HG03135 (cell line): ENCODE measurements around the gene RBM38.
"Not testable (repeated sequence)": the region's sequence is repeated elsewhere in the genome, so short reads cannot be mapped to it uniquely, and the experiment has no call there.

Source experiments
- ATAC-seq: cut with Tn5 transposase; IDR thresholded peaks from one replicate; pipeline ENCODE4 v1.9.1; 2021; ENCODE audit warnings: mild to moderate bottlenecking, moderate library complexity; ENCODE audit not compliant: unreplicated experiment

The RBM38 gene

DNA sequence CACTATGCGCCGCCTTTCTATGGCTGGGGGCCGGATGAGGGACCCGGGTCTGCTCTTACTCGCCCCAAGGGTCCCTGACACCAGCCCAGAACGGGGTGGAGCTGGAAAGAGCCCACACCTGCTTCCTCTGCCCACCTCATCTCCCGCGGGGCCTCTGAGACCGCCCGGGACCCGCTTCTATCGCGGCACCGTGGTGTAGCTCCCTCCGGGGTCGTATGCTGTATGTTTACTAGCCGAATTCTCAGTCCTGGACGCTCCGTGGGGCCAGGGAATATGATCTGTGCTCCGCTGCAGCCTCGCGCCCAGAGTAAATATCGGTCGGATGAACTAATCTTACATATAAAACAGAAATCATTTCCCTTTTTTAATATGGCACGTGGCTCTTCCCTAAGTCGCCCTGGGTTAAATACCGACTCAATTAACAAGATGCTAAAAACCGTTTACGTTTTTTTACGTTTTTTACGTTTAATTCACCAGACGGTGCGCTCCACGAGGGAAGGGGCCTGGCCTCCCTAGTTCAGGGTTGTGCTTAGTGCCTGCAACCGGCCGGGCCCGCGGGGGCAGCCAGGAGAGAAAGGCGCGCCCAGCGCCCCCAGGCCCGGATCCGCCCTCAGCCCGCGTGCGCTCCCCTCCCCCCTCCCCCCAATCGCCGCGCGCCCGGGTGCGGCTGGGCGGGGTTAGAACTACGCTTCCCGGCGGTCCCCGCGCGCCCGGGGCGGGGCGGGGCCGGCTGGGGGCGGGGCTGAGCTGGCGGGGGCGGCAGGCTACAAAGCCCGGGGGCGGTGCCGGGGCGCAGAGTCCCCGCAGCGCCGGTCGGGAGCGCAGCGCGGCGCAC is at the start of gene RBM38:
RBM38 (plus strand) TSS at position 793 of the 835 bp plus-strand sequence. CDS start 186 bp downstream, outside the sequence.
- peak; percentile 50 for ATAC-seq

DNA sequence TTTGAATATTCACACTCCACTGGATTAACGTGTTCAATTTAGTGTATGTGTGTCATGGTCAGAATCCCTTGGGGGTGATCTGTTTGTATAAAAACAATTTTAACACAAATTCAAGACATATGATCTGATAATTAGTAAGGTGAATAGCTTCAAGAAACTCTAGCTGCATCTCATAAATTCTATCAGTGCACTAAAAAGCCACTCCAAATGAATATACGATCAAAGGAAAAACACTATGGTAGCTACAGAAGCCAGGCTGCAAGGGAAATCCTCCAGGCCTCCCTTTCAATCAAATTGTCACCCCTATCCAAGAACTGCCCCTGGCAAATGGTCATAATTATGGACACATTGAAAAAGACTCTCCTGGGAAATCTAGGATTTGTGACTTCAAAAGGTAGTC is 49.5 kb upstream of the RBM38 start:
- no peak for ATAC-seq

DNA sequence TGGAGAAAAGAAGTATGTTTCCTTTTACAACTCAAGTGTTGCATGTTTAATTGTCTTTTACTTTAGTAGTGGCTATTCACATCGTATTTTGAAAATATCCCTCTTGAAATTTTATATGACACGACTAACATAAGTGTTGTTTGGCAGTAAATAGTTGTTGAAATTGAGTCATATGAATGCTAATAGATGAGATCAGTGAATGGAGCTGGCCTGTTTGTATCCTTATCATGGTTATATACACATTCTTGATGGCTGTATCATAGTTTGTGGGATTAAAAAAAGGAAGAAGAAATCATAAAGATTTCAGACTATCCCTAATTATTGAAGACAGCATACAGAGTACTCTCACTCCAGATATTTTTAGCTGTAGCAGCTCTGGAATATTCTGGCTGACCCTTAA is 48.4 kb upstream of the RBM38 start:
- no peak for ATAC-seq

DNA sequence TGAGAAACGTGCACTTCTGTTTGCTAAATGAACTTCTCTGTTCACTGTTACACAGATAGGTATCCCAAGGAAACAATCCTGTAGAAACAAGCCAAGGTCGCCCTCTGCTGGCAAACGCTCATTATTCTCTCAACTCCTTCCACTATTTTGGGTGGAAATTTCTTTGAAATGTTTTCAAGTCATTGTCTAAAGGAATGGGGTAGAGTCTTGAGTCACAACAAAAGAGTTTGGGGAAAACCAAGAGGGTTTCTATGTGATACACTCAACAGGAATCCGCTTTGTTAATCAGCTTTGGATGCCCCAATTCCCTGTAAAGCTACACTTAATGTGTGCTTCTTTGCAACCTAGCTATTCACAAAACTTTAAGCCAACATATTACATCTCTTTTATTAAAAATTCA is 44.7 kb upstream of the RBM38 start:
- ATAC-seq = no peak

DNA sequence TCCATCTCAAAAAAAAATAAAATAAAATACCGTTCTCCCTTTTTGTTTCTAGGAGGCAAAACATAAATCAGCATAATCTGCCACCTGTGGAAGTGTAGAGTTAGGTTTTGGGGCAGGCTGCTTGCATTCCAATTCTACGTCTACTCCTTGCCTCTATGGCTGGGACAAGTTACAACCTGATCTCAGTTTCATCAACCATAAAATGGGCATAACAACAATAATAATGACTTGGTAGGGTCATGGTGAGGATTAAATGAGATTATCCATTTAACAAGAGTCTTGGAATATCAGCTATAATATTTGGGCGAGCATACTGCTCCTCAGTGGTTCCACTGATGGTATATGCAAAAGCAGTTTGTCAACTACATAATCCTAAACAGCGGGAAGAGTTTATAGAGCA is 43.8 kb upstream of the RBM38 start:
- ATAC-seq = no peak

DNA sequence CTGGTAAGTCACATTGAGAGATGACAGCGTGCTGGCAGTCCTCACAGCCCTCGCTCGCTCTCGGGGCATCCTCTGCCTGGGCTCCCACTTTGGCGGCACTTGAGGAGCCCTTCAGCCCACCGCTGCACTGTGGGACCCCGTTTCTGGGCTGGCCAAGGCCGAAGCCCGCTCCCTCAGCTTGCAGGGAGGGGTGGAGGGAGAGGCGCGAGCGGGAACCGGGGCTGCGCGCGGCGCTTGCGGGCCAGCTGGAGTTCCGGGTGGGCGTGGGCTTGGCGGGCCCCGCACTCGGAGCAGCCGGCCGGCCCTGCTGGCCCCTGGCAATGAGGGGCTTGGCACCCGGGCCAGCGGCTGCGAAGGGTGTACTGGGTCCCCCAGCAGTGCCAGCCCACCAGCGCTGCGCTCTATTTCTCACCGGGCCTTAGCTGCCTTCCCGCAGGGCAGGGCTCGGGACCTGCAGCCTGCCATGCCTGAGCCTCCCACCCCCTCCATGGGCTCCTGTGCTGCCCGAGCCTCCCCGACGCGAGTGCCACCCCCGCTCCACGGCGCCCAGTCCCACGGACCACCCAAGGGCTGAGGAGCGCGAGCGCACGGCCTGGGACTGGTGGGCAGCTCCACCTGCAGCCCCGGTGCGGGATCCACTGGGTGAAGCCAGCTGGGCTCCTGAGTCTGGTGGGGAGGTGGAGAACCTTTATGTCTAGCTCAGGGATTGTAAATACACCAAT is 42.8 kb upstream of the RBM38 start:
- not testable (repeated sequence) for ATAC-seq

DNA sequence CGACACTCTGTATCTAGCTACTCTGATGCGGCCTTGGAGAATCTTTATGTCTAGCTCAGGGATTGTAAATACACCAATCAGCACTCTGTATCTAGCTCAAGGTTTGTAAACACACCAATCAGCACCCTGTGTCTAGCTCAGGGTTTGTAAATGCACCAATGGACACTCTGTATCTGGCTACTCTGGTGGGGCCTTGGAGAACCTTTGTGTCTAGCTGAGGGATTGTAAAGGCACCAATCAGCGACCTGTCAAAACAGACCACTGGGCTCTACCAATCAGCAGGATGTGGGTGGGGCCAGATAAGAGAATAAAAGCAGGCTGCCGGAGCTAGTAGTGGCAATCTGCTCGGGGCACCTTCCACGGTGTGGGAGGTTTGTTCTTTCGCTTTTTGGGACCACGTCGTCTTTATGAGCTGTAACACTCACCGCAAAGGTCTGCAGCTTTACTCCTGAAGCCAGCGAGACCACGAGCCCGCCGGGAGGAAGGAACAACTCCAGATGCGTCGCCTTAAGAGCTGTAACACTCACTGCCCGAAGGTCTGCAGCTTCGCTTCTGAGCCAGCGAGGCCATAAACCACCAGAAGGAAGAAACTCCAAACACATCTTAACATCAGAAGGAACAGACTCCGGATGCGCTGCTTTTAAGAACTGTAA is 42.1 kb upstream of the RBM38 start:
- not testable (repeated sequence) for ATAC-seq

DNA sequence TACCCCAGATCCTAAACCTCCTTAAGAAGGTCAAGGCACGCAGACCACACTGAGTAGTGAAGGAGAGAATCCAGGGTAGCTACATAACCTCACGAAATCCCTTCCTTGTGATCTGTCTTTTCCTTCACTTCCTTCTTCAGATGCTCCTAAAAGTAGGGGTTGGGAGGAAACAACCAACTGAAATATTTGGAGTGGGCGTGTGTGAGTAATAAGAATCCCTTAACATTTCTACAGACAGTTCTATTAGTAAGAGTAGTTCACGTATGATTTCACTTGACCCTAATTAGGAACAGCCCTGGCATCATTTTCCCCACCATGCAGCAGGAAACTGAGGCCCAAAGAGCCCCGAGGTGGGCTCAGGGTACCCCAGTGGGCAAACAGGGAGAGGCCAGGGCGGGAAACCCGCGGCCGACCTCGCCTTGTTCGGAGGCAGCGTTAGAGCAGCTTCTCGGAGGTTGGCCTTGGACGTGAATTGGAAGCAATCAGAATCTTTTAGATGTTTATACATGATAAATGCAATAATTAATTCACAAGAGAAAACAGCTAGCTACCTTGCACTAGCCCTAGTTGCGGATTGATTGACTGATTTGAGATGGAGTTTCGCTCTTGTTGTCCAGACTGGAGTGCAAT is 41.0 kb upstream of the RBM38 start:
- ATAC-seq = no peak

DNA sequence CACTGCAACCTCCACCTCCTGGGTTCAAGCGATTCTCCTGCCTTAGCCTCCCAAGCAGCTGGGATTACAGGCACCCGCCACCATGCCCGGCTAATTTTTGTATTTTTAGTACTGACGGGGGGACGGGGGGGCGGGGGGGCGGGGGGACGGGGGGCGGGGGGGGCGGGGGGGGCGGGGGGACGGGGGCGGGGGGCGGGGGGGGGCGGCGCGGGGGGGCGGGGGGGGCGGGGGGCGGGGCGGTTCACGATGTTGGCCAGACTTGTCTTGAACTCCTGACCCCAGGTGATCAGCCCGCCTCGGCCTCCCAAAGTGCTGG is 40.5 kb upstream of the RBM38 start:
- ATAC-seq = not testable (repeated sequence)

DNA sequence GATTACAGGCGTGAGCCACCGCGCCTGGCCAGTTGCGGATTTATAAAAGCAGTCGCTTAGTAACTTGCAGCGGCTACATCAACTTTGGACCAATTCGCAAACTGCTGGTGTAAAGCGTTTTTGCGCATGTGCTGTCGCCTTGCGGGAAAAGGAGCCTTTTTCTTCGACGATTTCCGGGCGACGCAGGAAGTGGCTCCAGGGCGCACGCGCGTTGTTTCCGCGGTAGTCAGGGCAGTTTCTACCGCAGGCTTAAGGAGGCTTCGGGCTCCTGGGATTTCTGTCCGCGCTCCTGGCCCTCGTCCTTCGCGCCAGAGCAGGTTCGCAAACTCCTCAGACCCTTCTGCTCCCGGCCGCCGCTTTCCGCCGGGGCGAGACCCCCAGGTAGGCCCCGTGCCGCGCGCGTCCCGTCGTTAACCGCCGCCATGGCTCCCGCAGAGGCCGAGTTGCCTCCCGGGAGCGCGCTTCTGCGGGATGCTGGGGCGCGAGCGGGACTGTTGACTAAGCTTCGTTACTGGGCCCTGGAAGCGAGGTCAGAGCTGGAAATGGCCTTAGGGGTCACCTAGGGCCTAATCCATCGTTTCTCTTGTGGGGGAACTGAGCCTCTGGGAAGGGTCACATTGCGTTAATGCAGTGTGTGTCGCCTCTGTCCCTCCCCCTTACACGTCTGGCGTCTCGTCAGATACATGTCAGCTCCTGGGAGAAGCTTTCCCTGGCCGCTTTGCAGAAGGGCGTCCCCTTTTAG is 40.0 kb upstream of the RBM38 start, which contains the start of gene RAE1:
RAE1 (plus strand) TSS at position 214 of the 742 bp plus-strand sequence. CDS start 2,784 bp downstream, outside the sequence.
- peak; percentile 84 for ATAC-seq

DNA sequence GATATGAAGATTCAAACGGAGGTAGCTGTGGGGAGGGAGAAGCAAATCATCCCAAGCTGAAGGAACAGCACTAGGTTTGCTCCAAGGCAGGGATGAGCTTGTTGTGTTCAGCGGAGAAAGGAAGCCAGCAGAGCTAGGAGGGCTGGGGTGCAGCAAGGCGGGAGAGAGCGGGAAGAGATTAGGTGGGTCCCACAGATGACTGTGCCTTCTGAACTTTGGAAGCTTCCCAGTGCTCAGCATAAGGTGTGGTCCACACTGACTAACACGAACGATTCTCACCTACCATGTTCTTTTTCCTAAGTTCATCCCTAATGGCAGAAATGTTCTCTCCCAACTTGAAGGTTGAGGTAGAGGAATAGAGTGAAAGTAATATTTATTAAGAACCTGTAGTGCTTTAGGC is 38.9 kb upstream of the RBM38 start:
- ATAC-seq = no peak

DNA sequence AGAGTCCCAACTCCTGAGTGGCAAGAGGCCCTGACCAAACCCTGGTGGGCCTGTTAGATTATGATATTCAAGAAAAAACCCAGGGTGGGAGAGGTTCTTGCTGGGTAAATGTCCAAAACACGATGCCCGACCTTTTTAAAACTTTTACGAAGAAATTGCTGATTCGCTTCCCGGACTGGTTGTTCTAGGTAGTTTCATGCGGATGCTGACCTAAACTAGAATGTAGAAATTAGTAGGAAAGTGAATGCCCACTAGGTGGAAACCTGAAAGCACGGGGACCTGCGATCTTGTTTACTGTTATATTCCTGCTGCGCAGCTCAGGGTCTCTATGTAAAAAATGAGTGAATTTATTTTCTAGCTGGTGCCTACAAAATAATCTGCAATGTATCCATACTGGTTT is 37.8 kb upstream of the RBM38 start:
- ATAC-seq = no peak

DNA sequence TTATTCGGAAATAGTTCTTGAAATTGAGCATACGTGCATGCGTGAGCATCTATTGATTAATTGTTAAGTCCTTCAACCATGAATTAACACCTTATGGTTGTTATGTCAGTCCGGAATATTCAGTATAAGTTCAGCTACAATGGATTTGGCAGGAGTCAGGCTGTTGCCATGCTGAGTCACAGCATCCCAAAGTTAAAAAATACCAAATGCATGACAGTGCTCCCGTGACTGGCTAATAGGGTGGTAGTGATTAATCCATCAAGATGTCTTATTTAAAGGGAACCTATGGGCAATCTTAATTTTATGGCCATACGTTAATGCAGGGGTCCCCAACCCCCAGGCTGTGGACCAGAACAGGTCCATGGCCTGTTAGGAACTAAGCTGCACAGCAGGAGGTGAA is 29.7 kb upstream of the RBM38 start:
- no peak for ATAC-seq

DNA sequence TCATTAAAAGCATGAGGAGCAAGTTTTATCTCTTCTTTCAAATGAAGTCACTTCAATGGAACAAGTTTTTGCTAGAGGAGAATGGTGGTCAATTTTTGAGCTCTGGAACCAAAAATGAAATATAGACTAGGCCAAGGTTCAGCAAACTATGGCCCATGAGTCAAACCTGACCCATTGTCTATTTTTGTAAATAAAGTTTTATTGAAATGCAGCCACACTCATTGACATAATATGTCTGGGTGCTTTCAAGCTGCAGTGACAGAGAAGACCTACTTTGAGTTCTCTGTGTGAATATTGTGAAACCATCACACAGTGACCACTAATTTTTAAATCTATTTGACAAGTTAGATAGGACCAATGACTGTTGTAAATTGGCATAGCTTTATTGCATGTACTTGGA is 26.7 kb upstream of the RBM38 start:
- no peak for ATAC-seq

DNA sequence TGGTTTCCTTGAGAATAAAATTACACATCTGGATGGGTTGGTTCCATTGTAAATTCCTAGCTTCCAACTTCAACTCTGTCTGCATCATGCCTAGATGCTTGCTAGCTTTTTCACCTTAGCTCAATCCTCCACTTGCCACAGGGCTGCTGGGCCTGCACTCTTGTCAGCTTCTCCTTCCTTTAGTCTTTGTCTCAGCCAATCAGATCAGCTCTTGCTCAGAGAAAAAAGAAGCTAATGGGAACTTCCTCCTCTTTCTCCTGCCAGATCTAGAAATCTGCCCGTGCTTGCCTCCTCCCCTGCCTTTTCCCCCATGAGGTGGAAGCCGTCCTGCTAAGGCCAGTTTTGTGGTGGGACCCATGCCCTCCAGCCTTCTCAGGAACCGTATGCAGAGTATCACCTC is 21.6 kb upstream of the RBM38 start:
- ATAC-seq = no peak

DNA sequence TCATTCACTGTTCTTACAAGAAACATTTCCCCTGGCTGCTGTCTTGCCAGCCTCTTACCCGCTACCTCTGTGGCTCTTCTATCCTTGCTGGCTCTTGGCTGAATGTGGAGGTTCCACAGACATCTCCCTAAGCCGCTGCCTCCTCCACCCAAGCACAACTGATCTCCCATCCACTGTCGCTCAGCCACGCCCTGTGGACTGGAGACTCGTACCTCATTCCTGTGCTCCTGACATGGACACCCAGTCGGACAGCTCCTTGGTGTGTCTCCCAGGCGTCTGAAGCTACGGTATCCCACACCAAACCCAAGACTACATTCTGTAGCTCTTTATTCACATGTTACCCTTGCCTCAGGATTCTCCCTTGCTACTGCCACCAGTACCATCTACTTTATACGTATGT is 20.9 kb upstream of the RBM38 start:
- ATAC-seq = no peak

DNA sequence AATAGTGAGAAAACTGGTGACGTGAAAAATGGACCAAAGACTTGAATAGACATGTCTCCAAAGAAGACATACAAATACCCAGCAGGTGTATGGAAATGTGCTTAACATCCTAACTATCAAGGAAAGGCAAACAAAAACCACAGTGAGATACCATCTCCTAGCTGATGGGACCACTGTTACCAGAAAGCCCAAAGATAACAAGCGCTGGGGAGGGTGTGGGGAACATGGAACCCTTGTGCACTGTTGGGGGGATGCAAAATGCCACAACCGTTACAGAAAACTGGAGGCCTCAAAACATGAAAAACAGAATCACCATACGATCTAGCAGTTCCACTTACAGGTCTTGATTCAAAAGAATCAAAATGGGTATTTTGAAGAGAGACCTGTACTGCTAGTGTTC is 19.8 kb upstream of the RBM38 start:
- no peak for ATAC-seq

DNA sequence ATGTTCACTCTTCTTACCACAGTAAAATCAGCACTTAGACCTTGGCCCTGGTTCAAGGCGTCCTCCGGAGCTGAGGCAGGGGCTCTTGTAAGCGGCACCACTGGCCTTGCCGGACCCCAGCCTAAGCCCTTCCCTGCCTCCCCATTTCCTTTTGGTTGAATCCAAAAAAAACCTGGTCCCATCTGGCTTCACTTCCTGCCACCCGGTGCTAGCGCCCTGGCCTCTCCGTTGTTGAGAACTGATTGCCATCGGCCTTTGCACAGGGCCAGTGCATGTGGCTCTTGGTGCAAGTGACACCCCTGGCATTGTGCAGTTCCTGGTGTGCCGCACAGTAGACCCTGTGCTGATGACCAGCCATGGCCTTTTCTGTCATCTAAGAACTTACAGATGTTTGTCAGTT is 19.0 kb upstream of the RBM38 start:
- no peak for ATAC-seq

DNA sequence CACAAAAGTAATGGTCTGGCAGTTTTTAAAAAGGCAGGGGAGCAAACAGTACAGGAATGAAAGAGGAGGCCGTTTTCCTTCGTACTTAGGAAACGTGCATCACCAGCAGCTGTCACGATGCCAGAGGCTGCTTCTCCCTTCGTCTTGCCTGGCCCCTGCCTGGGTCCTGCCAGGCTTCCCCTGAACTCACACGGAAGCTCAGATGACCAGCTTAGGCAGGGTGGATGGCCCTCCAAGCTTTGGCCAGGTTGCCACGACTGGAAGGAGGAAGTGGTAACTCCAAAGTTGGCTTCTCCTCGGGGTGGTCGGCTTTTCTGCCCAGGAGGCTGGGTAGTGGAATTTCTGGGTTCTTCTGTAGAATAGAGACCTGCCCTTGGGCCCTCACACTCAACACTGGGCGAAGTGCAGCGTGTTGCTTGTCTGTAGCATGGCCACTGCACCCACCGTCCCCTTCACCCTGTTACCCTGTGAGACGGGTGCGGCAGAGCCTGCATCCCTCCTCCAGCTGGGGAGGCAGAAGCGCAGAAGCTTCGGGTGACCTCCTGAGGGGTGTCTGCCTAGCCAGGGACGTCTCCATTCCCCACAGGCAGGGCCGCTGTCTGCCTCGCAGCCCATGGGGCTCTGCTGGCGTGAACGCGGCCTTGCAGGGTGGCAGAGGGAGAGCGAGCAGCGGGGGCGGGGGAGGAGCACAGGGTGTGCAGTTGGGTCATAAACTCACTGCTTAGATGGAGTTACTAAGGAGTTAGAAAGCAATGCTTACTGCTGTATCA is 18.4 kb upstream of the RBM38 start:
- ATAC-seq = no peak

DNA sequence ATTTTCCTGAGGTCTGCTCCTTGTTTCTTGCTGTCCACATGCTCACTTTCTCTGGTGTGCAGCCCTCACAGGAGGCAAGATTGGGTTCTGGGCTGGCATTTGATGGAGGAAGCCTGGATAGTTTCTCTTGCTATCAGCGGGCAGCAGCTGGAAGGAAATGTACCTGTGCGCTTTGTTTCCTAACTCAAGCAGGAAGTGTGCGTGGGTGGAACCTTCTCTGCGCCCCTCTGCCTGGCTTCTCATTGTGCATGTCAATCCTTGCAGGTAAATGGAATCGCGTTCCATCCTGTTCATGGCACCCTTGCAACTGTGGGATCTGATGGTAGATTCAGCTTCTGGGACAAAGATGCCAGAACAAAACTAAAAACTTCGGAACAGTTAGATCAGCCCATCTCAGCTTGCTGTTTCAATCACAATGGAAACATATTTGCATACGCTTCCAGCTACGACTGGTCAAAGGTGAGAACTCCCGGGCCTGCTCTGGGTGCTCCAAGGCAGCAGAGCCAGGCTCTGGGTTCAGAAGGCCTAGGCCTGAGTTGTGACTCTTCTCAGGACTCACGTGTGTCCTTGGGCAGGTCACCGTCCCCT is 16.8 kb upstream of the RBM38 start:
- no peak for ATAC-seq
